H1 (cell line): ENCODE measurements around the gene CCR1. TPM values are rescaled to one million over a fixed set of nuclear protein-coding genes. Genes with fewer than 3 reads are reported as not detected.

Source experiments
- CTCF ChIA-PET: fragments of 300-600 bp; sonication (Branson Sonifier 250); formaldehyde crosslinking; loops from one replicate; lab custom pipeline; 2021; ENCODE audit not compliant: partially characterized antibody; lab: Charles Lee
- POLR2A ChIA-PET: fragments of 300-600 bp; sonication (Branson Sonifier 250); formaldehyde crosslinking; loops from one replicate; lab custom pipeline; 2021; ENCODE audit warnings: inconsistent platforms; ENCODE audit not compliant: partially characterized antibody; lab: Charles Lee
- DNase-seq, 2 experiments: peaks; one replicate each; pipeline versions ENCODE4 v3.0.0 to v3.0.0-alpha.2; 2010 to 2022; ENCODE audit warnings: low spot score in 2 of 2, low read depth in 1 of 2, mixed read lengths in 1 of 2
- FAIRE-seq: peaks from 2 replicates; lab custom pipeline; 2011; peaks lifted over from hg19 to GRCh38; lab: Jason Lieb, UNC
- H2AFZ ChIP-seq: 2 replicates; pipeline ENCODE4 v1.8.1; 2012; ENCODE audit warnings: low read length, inconsistent platforms
- H2AK5ac ChIP-seq: 2 replicates; pipeline ENCODE4 v1.6.1; 2013; ENCODE audit warnings: low read depth, low read length
- H2BK120ac ChIP-seq: replicated peaks from 2 replicates; pipeline ENCODE3; 2013; ENCODE audit warnings: low read depth, low read length, inconsistent platforms
- H2BK12ac ChIP-seq: 2 replicates; pipeline ENCODE4 v1.6.1; 2013; ENCODE audit warnings: low read depth, low read length
- H2BK15ac ChIP-seq: 2 replicates; pipeline ENCODE4 v1.6.1; 2013; ENCODE audit warnings: low read length
- H2BK20ac ChIP-seq: 2 replicates; pipeline ENCODE4 v1.6.1; 2013; ENCODE audit warnings: low read length
- H2BK5ac ChIP-seq: 2 replicates; pipeline ENCODE4 v1.6.1; 2013; ENCODE audit warnings: low read depth, low read length
- H3K14ac ChIP-seq: 2 replicates; pipeline ENCODE4 v1.6.1; 2013; ENCODE audit warnings: inconsistent platforms; ENCODE audit not compliant: insufficient read length
- H3K18ac ChIP-seq: 2 replicates; pipeline ENCODE4 v1.6.1; 2013; ENCODE audit warnings: low read length; ENCODE audit errors: extremely low read depth
- H3K23ac ChIP-seq: 2 replicates; pipeline ENCODE4 v1.6.1; 2013; ENCODE audit warnings: inconsistent platforms; ENCODE audit not compliant: insufficient read length
- H3K23me2 ChIP-seq: 2 replicates; pipeline ENCODE4 v1.6.1; 2013; ENCODE audit warnings: low read depth, low read length
- H3K27ac ChIP-seq: 2 replicates; pipeline ENCODE4 v1.6.1; 2011; ENCODE audit warnings: low read depth, low read length, inconsistent platforms
- H3K27me3 ChIP-seq, 4 experiments: replicated peaks in 1 of 4; 1 replicate in 1 of 4; 2 replicates in 3 of 4; pipeline versions ENCODE4 v1.6.1 to v1.8.1; 2011 to 2013; ENCODE audit warnings: low read length in 3 of 4, mild to moderate bottlenecking in 3 of 4, inconsistent platforms in 2 of 4, mixed read lengths in 2 of 4, moderate library complexity in 1 of 4; ENCODE audit not compliant: control insufficient read depth in 3 of 4, insufficient read depth in 3 of 4; ENCODE audit errors: extremely low read depth in 1 of 4
- H3K36me3 ChIP-seq, 4 experiments: 2 replicates each; pipeline versions ENCODE4 v1.6.1 to v1.8.1; 2011 to 2013; ENCODE audit warnings: mild to moderate bottlenecking in 4 of 4, low read length in 3 of 4, moderate library complexity in 2 of 4, control low read depth in 1 of 4, inconsistent platforms in 1 of 4; ENCODE audit not compliant: insufficient read depth in 4 of 4, control insufficient read depth in 2 of 4
- H3K4ac ChIP-seq: replicated peaks from 2 replicates; pipeline ENCODE3; 2013; ENCODE audit warnings: low read length, low read depth, mixed read lengths, inconsistent platforms; ENCODE audit not compliant: insufficient read length
- H3K4me1 ChIP-seq, 4 experiments: replicated peaks in 1 of 4; 1 replicate in 1 of 4; 2 replicates in 3 of 4; pipeline versions ENCODE4 v1.6.1 to v1.8.1; 2011 to 2013; ENCODE audit warnings: low read length in 3 of 4, inconsistent platforms in 2 of 4, mixed read lengths in 1 of 4; ENCODE audit not compliant: insufficient read depth in 4 of 4, control insufficient read depth in 3 of 4
- H3K4me2 ChIP-seq, 2 experiments: 2 replicates each; pipeline versions ENCODE4 v1.6.1 to v1.8.1; 2011 to 2013; ENCODE audit warnings: low read depth in 2 of 2, low read length in 2 of 2, control low read depth in 1 of 2, inconsistent platforms in 1 of 2, mild to moderate bottlenecking in 1 of 2; ENCODE audit not compliant: insufficient read depth in 1 of 2
- H3K4me3 ChIP-seq, 4 experiments: fragments of 200-600, 300-600 bp in 1 of 4; sonication (generic), shearing (Covaris generic), sonication (Bioruptor Twin) in 1 of 4; 2 replicates each; pipeline versions ENCODE4 v1.5.1 to v1.8.1; 2011 to 2016; ENCODE audit warnings: low read length in 4 of 4, low read depth in 3 of 4, control low read depth in 2 of 4, inconsistent platforms in 2 of 4, mild to moderate bottlenecking in 2 of 4, mixed read lengths in 1 of 4, moderate library complexity in 1 of 4; ENCODE audit not compliant: insufficient read depth in 2 of 4; ENCODE audit errors: extremely low read depth in 1 of 4
- H3K56ac ChIP-seq: replicated peaks from 2 replicates; pipeline ENCODE3; 2013; ENCODE audit warnings: low read depth, mild to moderate bottlenecking, mixed read lengths, low read length, inconsistent platforms; ENCODE audit not compliant: insufficient read length
- H3K79me1 ChIP-seq: 2 replicates; pipeline ENCODE4 v1.6.1; 2013; ENCODE audit warnings: low read depth, low read length, control low read depth
- H3K79me2 ChIP-seq, 2 experiments: 2 replicates each; pipeline versions ENCODE4 v1.6.1 to v1.8.1; 2012 to 2013; ENCODE audit warnings: low read length in 2 of 2, mild to moderate bottlenecking in 2 of 2, inconsistent platforms in 1 of 2; ENCODE audit not compliant: insufficient read depth in 2 of 2, control insufficient read depth in 1 of 2
- H3K9ac ChIP-seq, 4 experiments: replicated peaks in 1 of 4; 1 replicate in 1 of 4; 2 replicates in 3 of 4; pipeline versions ENCODE4 v1.6.1 to v1.8.1; 2011 to 2013; ENCODE audit warnings: low read depth in 3 of 4, low read length in 3 of 4, control low read depth in 2 of 4, mild to moderate bottlenecking in 2 of 4, moderate library complexity in 2 of 4, inconsistent platforms in 1 of 4; ENCODE audit errors: extremely low read depth in 1 of 4
- H3K9me3 ChIP-seq, 2 experiments: 2 replicates each; pipeline versions ENCODE4 v1.6.1 to v1.8.1; 2012 to 2013; ENCODE audit warnings: mild to moderate bottlenecking in 2 of 2, moderate library complexity in 2 of 2, control low read depth in 1 of 2, inconsistent platforms in 1 of 2, low read depth in 1 of 2, low read length in 1 of 2, mixed read lengths in 1 of 2; ENCODE audit not compliant: insufficient read depth in 2 of 2
- H4K20me1 ChIP-seq, 2 experiments: replicated peaks in 1 of 2; 2 replicates each; pipeline versions ENCODE3 to v1.8.1; 2011 to 2013; ENCODE audit warnings: inconsistent platforms in 2 of 2, low read length in 2 of 2, mild to moderate bottlenecking in 1 of 2; ENCODE audit not compliant: insufficient read depth in 2 of 2, control insufficient read depth in 1 of 2
- H4K5ac ChIP-seq: 2 replicates; pipeline ENCODE4 v1.6.1; 2013; ENCODE audit warnings: low read length, low read depth, mixed read lengths, inconsistent platforms; ENCODE audit not compliant: insufficient read length
- H4K8ac ChIP-seq: 2 replicates; pipeline ENCODE4 v1.8.0; 2013; ENCODE audit warnings: mild to moderate bottlenecking, moderate library complexity, low read length, inconsistent platforms; ENCODE audit not compliant: insufficient read depth; ENCODE audit errors: extremely low read depth
- H4K91ac ChIP-seq: replicated peaks from 2 replicates; pipeline ENCODE3; 2013; ENCODE audit warnings: low read length, mixed read lengths, inconsistent platforms; ENCODE audit not compliant: insufficient read length
- CBX8 ChIP-seq: fragments of 300-800, 300-1000 bp; sonication (generic); IDR thresholded peaks from 2 replicates; pipeline ENCODE4 v1.7.1; 2016; ENCODE audit warnings: low read depth, low read length, borderline replicate concordance
- CEBPB ChIP-seq: IDR thresholded peaks from 2 replicates; pipeline ENCODE4 v1.6.1; 2012; ENCODE audit warnings: low read depth, low read length
- CHD1 ChIP-seq: IDR thresholded peaks from 2 replicates; pipeline ENCODE4 v1.6.1; 2012; ENCODE audit warnings: low read depth, low read length, improper control_type of control experiment
- E2F6 ChIP-seq: IDR thresholded peaks from 2 replicates; pipeline ENCODE4 v1.6.1; 2012; ENCODE audit warnings: inconsistent platforms
- GABPA ChIP-seq: IDR thresholded peaks from 2 replicates; pipeline ENCODE4 v1.6.1; 2011; ENCODE audit warnings: mild to moderate bottlenecking, low read length, moderate library complexity, borderline replicate concordance; ENCODE audit not compliant: insufficient read depth
- GTF2F1 ChIP-seq: IDR thresholded peaks from 2 replicates; pipeline ENCODE4 v1.6.1; 2012; ENCODE audit warnings: low read depth, low read length, improper control_type of control experiment, borderline replicate concordance
- RFX5 ChIP-seq: IDR thresholded peaks from 2 replicates; pipeline ENCODE4 v1.6.1; 2011; ENCODE audit warnings: low read depth, low read length, improper control_type of control experiment, borderline replicate concordance
- USF2 ChIP-seq: IDR thresholded peaks from 2 replicates; pipeline ENCODE4 v1.6.1; 2011; ENCODE audit warnings: low read length, improper control_type of control experiment
- YY1 ChIP-seq: IDR thresholded peaks from 2 replicates; pipeline ENCODE4 v1.6.1; 2011; ENCODE audit warnings: low read depth, mild to moderate bottlenecking, low read length
- ZNF274 ChIP-seq: IDR thresholded peaks from 2 replicates; pipeline ENCODE4 v1.7.0; 2012; ENCODE audit warnings: low read length, borderline replicate concordance; ENCODE audit errors: extremely low read depth
- WGBS, 2 experiments: shearing (Covaris generic) in 1 of 2; methylation state at CpG; one replicate each; pipeline versions ENCODE4 v1.1.6 to v1.1.7; 2013 to 2015; ENCODE audit warnings: low lambda C conversion rate in 2 of 2, mixed read lengths in 2 of 2, inconsistent platforms in 1 of 2, low coverage in 1 of 2, missing lambda C conversion rate in 1 of 2; ENCODE audit not compliant: insufficient replicate concordance in 2 of 2, insufficient coverage in 1 of 2, insufficient read length in 1 of 2; ENCODE audit errors: extremely low coverage in 1 of 2, missing lambda C conversion rate in 1 of 2; 5-methylcytosine and 5-hydroxymethylcytosine counted together
- polyA plus RNA-seq, 7 experiments: library from polyadenylated mRNA; depleted of rRNA in 3 of 7; stranded (reverse) in 5 of 7; unstranded in 2 of 7; fragments of >200 nt in 5 of 7; fragments of 200-250 nt in 2 of 7; gene quantifications; 1 replicate in 5 of 7; 2 replicates in 1 of 7; 4 replicates in 1 of 7; pipeline versions ENCODE4 v1.2.1 to v1.2.3, GENCODE V29; 2011 to 2013; ENCODE audit warnings: missing spikeins in 2 of 7, mixed read lengths in 2 of 7
- total RNA-seq: library from RNA; stranded (reverse); fragmentation: NEBNext Ultra II Directional; extraction: Animal tissue kit (Norgen Biotek cat#: 25700); gene quantifications from 2 replicates; pipeline ENCODE4 v1.2.1, GENCODE V29; 2021
- TF ChIP-seq, protein P1 (sequence below): IDR thresholded peaks from 2 replicates; pipeline ENCODE4 v1.6.1; 2012; ENCODE audit warnings: inconsistent platforms

CCR1 gene
- total and polyA plus RNA-seq, 2 of the 8 experiments (the other 6 are each of a cell fraction or from before 2014, with no cell fraction given) = not detected

DNA sequence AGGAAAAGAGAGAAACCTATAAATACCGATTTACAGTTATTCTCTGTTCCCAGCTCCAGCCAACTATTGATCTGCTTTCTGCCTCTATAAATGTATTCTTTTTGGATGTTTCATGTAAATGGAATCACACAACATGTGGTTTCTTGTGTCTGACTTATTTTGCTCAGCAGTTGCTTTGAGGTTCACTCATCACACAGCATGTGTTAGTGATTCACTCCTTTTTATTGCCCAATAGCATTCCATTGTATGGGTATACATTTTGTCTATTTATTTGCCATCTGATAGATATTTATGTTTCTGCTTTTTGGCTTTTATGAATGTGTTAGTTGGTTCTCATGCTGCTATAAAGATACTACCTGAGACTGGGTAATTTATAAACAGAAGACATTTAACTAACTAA is 23.6 kb downstream of the CCR1 start:
- Histone ChIP-seq H2AK5ac (no peak overlapping the region), H3K4me3 (no peak overlapping the region), H3K79me2 (no peaks in the 10 kb centered on the region), H4K5ac (no peak overlapping the region), H3K23ac (no peak overlapping the region), H3K4me1 (no peaks in the 10 kb centered on the region), H2BK20ac (no peak overlapping the region), H3K23me2 (no peaks in the 10 kb centered on the region; the same call in 1 of the 2 replicates), H3K56ac (no peak overlapping the region), H2BK12ac (no peak overlapping the region), H2BK15ac (no peak overlapping the region), H3K9me3 (no peaks in the 10 kb centered on the region), H3K14ac (no peak overlapping the region), H3K79me1 (no peaks in the 10 kb centered on the region), H3K36me3 (no peaks in the 10 kb centered on the region), H3K4ac (no peak overlapping the region), H2BK120ac (no peak overlapping the region), H3K9ac (no peak overlapping the region), H3K27ac (no peak overlapping the region), H4K91ac (no peak overlapping the region), H2BK5ac (no peak overlapping the region), H3K27me3 (no peaks in the 10 kb centered on the region; a peak in 1 of 7 replicates), H2AFZ (no peak overlapping the region), H4K8ac (no peak overlapping the region), H3K18ac (no peak overlapping the region), H3K4me2 (no peak overlapping the region), H4K20me1 (no peaks in the 10 kb centered on the region)
- DNase-seq = no peak
- 100% methylated on average over 1 of the region's 1 CpG; no CpG with 5 or more reads in 1 of the 2 experiments for WGBS, 2 experiments
- no peak for FAIRE-seq
- ChIA-PET CTCF (no interaction called here), POLR2A (no interaction called here)
- TF ChIP-seq RFX5 = no peak
- no peak for TF ChIP-seq GABPA
- no peak for TF ChIP-seq YY1
- TF ChIP-seq ZNF274 = no peak
- TF ChIP-seq GTF2F1 = no peak
- no peak for TF ChIP-seq CBX8
- TF ChIP-seq USF2 = no peak
- no peak for TF ChIP-seq CEBPB
- TF ChIP-seq, protein P1, sequence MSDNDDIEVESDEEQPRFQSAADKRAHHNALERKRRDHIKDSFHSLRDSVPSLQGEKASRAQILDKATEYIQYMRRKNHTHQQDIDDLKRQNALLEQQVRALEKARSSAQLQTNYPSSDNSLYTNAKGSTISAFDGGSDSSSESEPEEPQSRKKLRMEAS = no peak
- TF ChIP-seq E2F6 = no peak
- TF ChIP-seq CHD1 = no peak
